MCF 10A (cell line): Measurements from ENCODE around the gene LMNTD1. TPM values are rescaled to one million over a fixed set of nuclear protein-coding genes. Genes with fewer than 3 reads are reported as not detected.

Source experiments
- BruUV-seq: library from RNA; stranded (reverse); fragments of 400-500 nt; replicated peaks from 2 replicates; lab custom pipeline; 2021; lab: Mats Ljungman, UMichigan
- CTCF ChIA-PET: fragments of 300-600 bp; sonication (Branson Sonifier 250); formaldehyde crosslinking; extraction: SDS; loops from one replicate; lab custom pipeline; 2021; ENCODE audit warnings: antibody characterized with exemption, inconsistent platforms; lab: Yijun Ruan, JAX
- POLR2A ChIA-PET: fragments of 300-600, 350-650 bp; sonication (Branson Sonifier 250); formaldehyde crosslinking; extraction: SDS; loops from one replicate; lab custom pipeline; 2020; ENCODE audit warnings: antibody characterized with exemption, inconsistent platforms; lab: Yijun Ruan, JAX
- DNase-seq: peaks from one replicate; pipeline ENCODE4 v3.0.0-alpha.2; 2018; ENCODE audit not compliant: unreplicated experiment
- H3K27ac Mint-ChIP-seq: one replicate; pipeline ENCODE4 v1.8.0; 2022; ENCODE audit warnings: mild to moderate bottlenecking, low read depth, mixed read lengths; ENCODE audit not compliant: unreplicated experiment
- H3K27me3 Mint-ChIP-seq: one replicate; pipeline ENCODE4 v1.8.0; 2022; ENCODE audit warnings: mixed read lengths; ENCODE audit not compliant: insufficient read depth, unreplicated experiment
- H3K36me3 Mint-ChIP-seq: one replicate; pipeline ENCODE4 v1.8.0; 2022; ENCODE audit warnings: mild to moderate bottlenecking, moderate library complexity, mixed read lengths; ENCODE audit not compliant: insufficient read depth, unreplicated experiment
- H3K4me1 Mint-ChIP-seq: one replicate; pipeline ENCODE4 v1.8.0; 2022; ENCODE audit warnings: mixed read lengths; ENCODE audit not compliant: insufficient read depth, unreplicated experiment
- H3K4me3 Mint-ChIP-seq: one replicate; pipeline ENCODE4 v1.8.0; 2022; ENCODE audit warnings: mild to moderate bottlenecking, moderate library complexity, mixed read lengths; ENCODE audit not compliant: unreplicated experiment
- H3K9me3 Mint-ChIP-seq: one replicate; pipeline ENCODE4 v1.8.0; 2022; ENCODE audit warnings: mixed read lengths; ENCODE audit not compliant: unreplicated experiment
- intact Hi-C: fragments of 100-400 bp; cut with micrococcal nuclease; formaldehyde crosslinking; loops from 2 replicates; pipeline ENCODE4 v1.14.1; 2022
- total RNA-seq: library from RNA; stranded (reverse); gene quantifications from 2 replicates; pipeline ENCODE4 v1.2.3, GENCODE V29; 2022
- TF ChIP-seq, protein P1 (sequence below): fragments of 200-600 bp; IDR thresholded peaks from one replicate; pipeline ENCODE4 v1.8.0; 2022; ENCODE audit warnings: antibody characterized with exemption, mild to moderate bottlenecking; ENCODE audit not compliant: unreplicated experiment

Gene LMNTD1
- total RNA-seq, 1 experiment from 2014 or later, result not detected

- H3K27me3 Mint-ChIP-seq, result no peaks in the 10 kb centered on the region
- TF ChIP-seq, protein P1, sequence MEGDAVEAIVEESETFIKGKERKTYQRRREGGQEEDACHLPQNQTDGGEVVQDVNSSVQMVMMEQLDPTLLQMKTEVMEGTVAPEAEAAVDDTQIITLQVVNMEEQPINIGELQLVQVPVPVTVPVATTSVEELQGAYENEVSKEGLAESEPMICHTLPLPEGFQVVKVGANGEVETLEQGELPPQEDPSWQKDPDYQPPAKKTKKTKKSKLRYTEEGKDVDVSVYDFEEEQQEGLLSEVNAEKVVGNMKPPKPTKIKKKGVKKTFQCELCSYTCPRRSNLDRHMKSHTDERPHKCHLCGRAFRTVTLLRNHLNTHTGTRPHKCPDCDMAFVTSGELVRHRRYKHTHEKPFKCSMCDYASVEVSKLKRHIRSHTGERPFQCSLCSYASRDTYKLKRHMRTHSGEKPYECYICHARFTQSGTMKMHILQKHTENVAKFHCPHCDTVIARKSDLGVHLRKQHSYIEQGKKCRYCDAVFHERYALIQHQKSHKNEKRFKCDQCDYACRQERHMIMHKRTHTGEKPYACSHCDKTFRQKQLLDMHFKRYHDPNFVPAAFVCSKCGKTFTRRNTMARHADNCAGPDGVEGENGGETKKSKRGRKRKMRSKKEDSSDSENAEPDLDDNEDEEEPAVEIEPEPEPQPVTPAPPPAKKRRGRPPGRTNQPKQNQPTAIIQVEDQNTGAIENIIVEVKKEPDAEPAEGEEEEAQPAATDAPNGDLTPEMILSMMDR, result no peak
- H3K4me3 Mint-ChIP-seq, result no peak overlapping the region
- no TSS peak for BruUV-seq
- H3K36me3 Mint-ChIP-seq, result no peaks in the 10 kb centered on the region
- no peaks in the 10 kb centered on the region for H3K4me1 Mint-ChIP-seq
- H3K27ac Mint-ChIP-seq, result no peak overlapping the region
- CTCF ChIA-PET, result interaction anchor here (0.7 kb wide), 1 partner anchor 44 kb away, joined by 3 read pairs; no protein-coding TSS in a partner anchor
- POLR2A ChIA-PET, result no interaction called here
- intact Hi-C loops, result no loop called here
- DNase-seq, result no peak
- no peaks in the 10 kb centered on the region for H3K9me3 Mint-ChIP-seq
These were observed 104.1 kb downstream of the LMNTD1 start for GRCh38 chr12:25449007-25449406.

DNA sequence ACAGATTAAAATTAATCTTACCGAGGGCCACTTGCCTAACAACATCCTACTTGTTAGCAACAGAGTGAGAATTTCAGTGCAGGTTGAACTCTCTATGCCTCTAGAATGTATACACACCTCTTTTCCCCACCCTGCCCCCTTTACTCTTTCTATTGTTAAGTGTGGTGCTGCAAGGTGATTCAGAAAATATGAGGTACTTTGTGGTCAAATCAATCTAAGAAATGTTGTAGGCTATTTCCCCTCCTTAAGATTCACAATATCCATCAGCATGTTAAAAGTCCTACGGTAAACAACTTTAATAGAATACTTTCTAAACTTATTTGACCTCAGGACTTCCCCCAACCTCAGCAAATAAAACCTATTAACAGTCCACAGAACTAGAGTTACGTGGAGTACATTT, 106.0 kb downstream of the LMNTD1 start:
- ChIA-PET POLR2A (no interaction called here), CTCF (no interaction called here)
- intact Hi-C loops, result no loop called here
- no peak overlapping the region for H3K27ac Mint-ChIP-seq
- no peak overlapping the region for H3K4me3 Mint-ChIP-seq
- TF ChIP-seq, protein P1, result no peak
- no peaks in the 10 kb centered on the region for H3K36me3 Mint-ChIP-seq
- no peak for DNase-seq
- BruUV-seq, result no TSS peak
- H3K9me3 Mint-ChIP-seq, result no peaks in the 10 kb centered on the region
- H3K4me1 Mint-ChIP-seq, result no peaks in the 10 kb centered on the region
- H3K27me3 Mint-ChIP-seq, result no peaks in the 10 kb centered on the region

GRCh38 chr12:25438638-25439037, 114.4 kb downstream of the LMNTD1 start:
- ChIA-PET POLR2A (interaction anchor here (0.6 kb wide), 2 partner anchors 75 to 659 kb away, joined by 3 to 4 read pairs; no protein-coding TSS in a partner anchor), CTCF (interaction anchor here (0.6 to 2.3 kb wide), 5 partner anchors 19 to 591 kb away, joined by 3 to 10 read pairs (median 3); no protein-coding TSS in a partner anchor)
- no peaks in the 10 kb centered on the region for H3K9me3 Mint-ChIP-seq
- peaks cover 8% of the 10 kb centered on the region for H3K4me1 Mint-ChIP-seq
- no peak overlapping the region for H3K27ac Mint-ChIP-seq
- TF ChIP-seq, protein P1, result no peak
- H3K27me3 Mint-ChIP-seq, result no peaks in the 10 kb centered on the region
- no peak for DNase-seq
- H3K4me3 Mint-ChIP-seq, result no peak overlapping the region
- no peaks in the 10 kb centered on the region for H3K36me3 Mint-ChIP-seq
- no TSS peak for BruUV-seq
- intact Hi-C loops, result loop anchor here (5.0 to 10.0 kb wide), 3 partner anchors 119 to 1216 kb away; no protein-coding TSS in a partner anchor

DNA sequence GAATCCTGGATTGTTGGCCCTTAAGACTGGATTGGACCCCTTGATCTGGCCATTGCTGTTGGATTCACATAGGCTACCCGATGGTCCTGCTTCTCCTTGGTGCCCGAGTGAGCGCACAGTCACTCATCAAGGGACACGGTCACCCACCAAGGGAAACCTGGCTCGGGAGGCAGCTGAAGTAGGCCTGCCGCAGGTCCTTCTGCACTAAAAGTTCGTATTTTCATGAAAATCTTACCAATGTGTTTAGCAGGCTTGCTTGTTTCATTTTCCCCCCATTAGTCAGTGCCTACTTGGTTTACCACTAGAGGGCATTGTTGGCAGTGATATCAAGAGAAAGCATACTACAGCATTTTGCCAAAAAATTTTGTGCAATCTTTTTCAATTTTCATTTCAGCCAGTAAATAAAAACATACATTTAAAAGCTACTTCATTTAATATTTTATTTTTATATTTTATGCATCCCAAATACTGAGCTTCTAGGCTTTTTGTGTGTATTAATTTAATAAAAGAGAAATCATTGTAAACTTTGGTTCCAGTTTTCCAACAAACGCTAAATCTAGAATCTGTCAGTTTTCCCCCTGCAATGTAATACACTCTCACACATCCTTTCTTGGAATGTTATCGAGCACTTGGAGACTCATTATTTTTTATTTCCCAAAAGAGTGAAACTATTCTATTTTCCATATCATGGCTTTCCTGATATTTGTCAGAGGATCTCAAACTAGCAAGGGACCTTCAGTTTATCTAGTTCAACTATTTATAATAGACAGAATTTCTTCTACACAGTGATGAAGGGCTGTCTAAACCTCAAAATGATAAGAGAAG, 116.7 kb downstream of the LMNTD1 start:
- ChIA-PET POLR2A (interaction anchor here (0.7 to 1.0 kb wide), 4 partner anchors 21 to 584 kb away, joined by 3 to 4 read pairs (median 3); no protein-coding TSS in a partner anchor), CTCF (interaction anchor here (0.5 to 2.2 kb wide), 39 partner anchors 13 to 655 kb away, joined by 3 to 24 read pairs (median 3); no protein-coding TSS in a partner anchor)
- H3K27me3 Mint-ChIP-seq, result no peaks in the 10 kb centered on the region
- BruUV-seq, result no TSS peak
- H3K4me3 Mint-ChIP-seq, result peak overlapping the region; percentile 32
- TF ChIP-seq, protein P1, result peak; percentile 78
- no peaks in the 10 kb centered on the region for H3K36me3 Mint-ChIP-seq
- H3K4me1 Mint-ChIP-seq, result peaks cover 15% of the 10 kb centered on the region
- H3K9me3 Mint-ChIP-seq, result no peaks in the 10 kb centered on the region
- intact Hi-C loops, result loop anchor here (1.0 to 10.0 kb wide), 7 partner anchors 121 to 1218 kb away; no protein-coding TSS in a partner anchor
- peak; percentile 81 for DNase-seq
- peak overlapping the region; percentile 65 for H3K27ac Mint-ChIP-seq
